ENCODE results near the gene SEC22A. TPM values are rescaled to one million over a fixed set of nuclear protein-coding genes. Genes with fewer than 3 reads are reported as not detected.

The SEC22A gene, protein sequence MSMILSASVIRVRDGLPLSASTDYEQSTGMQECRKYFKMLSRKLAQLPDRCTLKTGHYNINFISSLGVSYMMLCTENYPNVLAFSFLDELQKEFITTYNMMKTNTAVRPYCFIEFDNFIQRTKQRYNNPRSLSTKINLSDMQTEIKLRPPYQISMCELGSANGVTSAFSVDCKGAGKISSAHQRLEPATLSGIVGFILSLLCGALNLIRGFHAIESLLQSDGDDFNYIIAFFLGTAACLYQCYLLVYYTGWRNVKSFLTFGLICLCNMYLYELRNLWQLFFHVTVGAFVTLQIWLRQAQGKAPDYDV
- total RNA-seq (10 to 100 TPM; 12.5 to 45.3 (median 19.9) TPM), polyA plus RNA-seq (10 to 100 TPM; 10.2 to 25.6 TPM)
- long read RNA-seq, donor 1, full-length matches to known transcripts = 37 of 48 reads
- long read RNA-seq, donor 1, partial matches to known transcripts = 3 of 48 reads
- long read RNA-seq, donor 1, other reads (novel, unspliced or antisense) = 8 of 48 reads
- long read RNA-seq, donor 2, transcript SEC22A-210 (7 exons, 972 nt) = major isoform, 6 of 7 reads
- long read RNA-seq, donor 2, partial matches to known transcripts = 0 of 7 reads
- long read RNA-seq, donor 2, other reads (novel, unspliced or antisense) = 0 of 7 reads
- long read RNA-seq, donor 3, full-length matches to known transcripts = 11 of 16 reads
- long read RNA-seq, donor 3, partial matches to known transcripts = 0 of 16 reads
- long read RNA-seq, donor 3, other reads (novel, unspliced or antisense) = 5 of 16 reads

GRCh38 chr3:123201557-123202427 is at the start of gene SEC22A:
Gene SEC22A (plus strand): TSS chr3:123201943. CDS start chr3:123209218, 7,275 bp downstream.
- 0% methylated on average over 54 to 60 of the region's 60 CpGs for WGBS, 3 donors
- DNase-seq = peak; percentile 89 to 95 (median 92)
- intact Hi-C loops (cut with DNase I) = no loop called here

DNA sequence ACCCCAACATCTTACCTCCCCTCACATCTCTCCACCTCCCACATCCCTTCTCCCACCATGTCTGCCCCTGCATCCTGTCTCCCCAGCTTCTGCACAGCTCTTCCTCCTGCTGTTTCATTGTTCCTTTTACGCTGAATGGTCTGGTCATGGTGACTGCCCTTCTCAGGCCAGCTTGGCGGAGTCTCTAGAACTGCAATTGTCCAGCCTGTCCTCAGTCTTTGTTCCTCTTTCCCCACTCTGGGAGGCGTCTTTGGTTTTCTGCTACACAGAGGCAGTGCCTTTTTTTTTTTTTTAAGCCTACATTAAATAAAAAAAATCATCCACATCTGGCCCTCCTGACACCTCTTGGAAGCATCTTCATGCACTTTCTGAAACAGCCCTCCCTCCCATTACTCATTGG is 49.1 kb upstream of the SEC22A start:
- Histone ChIP-seq H3K9me3 (no peaks in the 10 kb centered on the region), H3K27me3 (no peaks in the 10 kb centered on the region), H3K27ac (no peak overlapping the region), H3K36me3 (no peaks in the 10 kb centered on the region), H3K4me3 (no peak overlapping the region), H3K4me1 (ENCODE audit: insufficient read depth) (no peaks in the 10 kb centered on the region)
- no peak for TF ChIP-seq EP300 (IDR thresholded peaks at IDR 0.05)
- intact Hi-C loops (cut with DNase I) = no loop called here
- WGBS, 3 donors = 91 to 95% (median 93%) methylated on average over 3 of the region's 3 CpGs
- DNase-seq = no peak

More at GRCh38 chr3:123201557-123202427, at the start of gene SEC22A:
- peak within 1 kb of the TSS; percentile 83 to 85 for H3K27ac ChIP-seq
- H3K27me3 ChIP-seq = no peaks in the 10 kb centered on the region
- peak within 1 kb of the TSS; percentile 81 for H3K4me3 ChIP-seq
- H3K9me3 ChIP-seq = no peaks in the 10 kb centered on the region
- TF ChIP-seq EP300 (IDR thresholded peaks at IDR 0.05) (no peak), POLR2A (IDR thresholded peaks at IDR 0.05) (peak; percentile 75)
- no peaks in the 10 kb centered on the region for H3K4me1 ChIP-seq (ENCODE audit: insufficient read depth)
- H3K36me3 ChIP-seq = no peaks in the 10 kb centered on the region

- H3K27ac ChIP-seq = no peak overlapping the region
- H3K4me3 ChIP-seq = no peak overlapping the region
Measured at GRCh38 chr3:123153125-123154019, 48.4 kb upstream of the SEC22A start.

More at GRCh38 chr3:123153125-123154019, 48.4 kb upstream of the SEC22A start:
- Histone ChIP-seq H3K27me3 (no peaks in the 10 kb centered on the region), H3K4me1 (ENCODE audit: insufficient read depth) (no peaks in the 10 kb centered on the region), H3K9me3 (no peaks in the 10 kb centered on the region), H3K36me3 (no peaks in the 10 kb centered on the region)
- peak in 1 of 5 donors; percentile 27 for DNase-seq
- intact Hi-C loops (cut with DNase I) = no loop called here
- TF ChIP-seq POLR2A (IDR thresholded peaks at IDR 0.05) (no peak), CTCF (IDR thresholded peaks at IDR 0.05) (no peak), EP300 (IDR thresholded peaks at IDR 0.05) (no peak)
- 40 to 63% (median 54%) methylated on average over 6 of the region's 6 CpGs for WGBS, 3 donors
